D721Med (cell line): ENCODE measurements around the gene STXBP5.
"Not testable (repeated sequence)": the region's sequence is repeated elsewhere in the genome, so short reads cannot be mapped to it uniquely, and the experiment has no call there.

Experiments used
- DNase-seq: peaks from one replicate; pipeline ENCODE4 v3.0.0; 2011; ENCODE audit warnings: low spot score; ENCODE audit not compliant: insufficient read length
- FAIRE-seq: peaks from 2 replicates; lab custom pipeline; 2011; peaks lifted over from hg19 to GRCh38; lab: Jason Lieb, UNC
- TF ChIP-seq, protein P1 (sequence below): IDR thresholded peaks from 2 replicates; pipeline ENCODE4 v1.5.1; 2012; ENCODE audit warnings: mild to moderate bottlenecking, control low read depth; ENCODE audit not compliant: insufficient read depth; ENCODE audit errors: missing control alignments

The STXBP5 gene

DNA sequence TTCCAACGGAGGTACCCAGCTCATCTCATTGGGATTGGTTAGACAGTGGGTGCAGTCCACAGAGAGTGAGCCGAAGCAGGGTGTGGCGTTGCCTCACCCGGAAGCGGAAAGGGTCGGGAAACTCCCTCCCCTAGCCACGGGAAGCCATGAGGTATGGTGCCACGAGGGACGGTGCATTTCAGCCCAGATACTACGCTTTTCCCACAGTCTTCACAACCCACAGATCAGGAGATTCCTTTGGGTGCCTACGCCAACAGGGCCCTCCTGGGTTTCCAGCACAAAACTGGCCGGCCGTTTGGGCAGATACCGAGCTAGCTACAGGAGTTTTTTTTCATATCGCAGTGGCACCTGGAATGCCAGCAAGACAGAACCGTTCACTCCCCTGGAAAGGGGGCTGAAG lies 46.9 kb downstream of the STXBP5 start:
- DNase-seq (no peak), FAIRE-seq (no peak)
- TF ChIP-seq, protein P1, sequence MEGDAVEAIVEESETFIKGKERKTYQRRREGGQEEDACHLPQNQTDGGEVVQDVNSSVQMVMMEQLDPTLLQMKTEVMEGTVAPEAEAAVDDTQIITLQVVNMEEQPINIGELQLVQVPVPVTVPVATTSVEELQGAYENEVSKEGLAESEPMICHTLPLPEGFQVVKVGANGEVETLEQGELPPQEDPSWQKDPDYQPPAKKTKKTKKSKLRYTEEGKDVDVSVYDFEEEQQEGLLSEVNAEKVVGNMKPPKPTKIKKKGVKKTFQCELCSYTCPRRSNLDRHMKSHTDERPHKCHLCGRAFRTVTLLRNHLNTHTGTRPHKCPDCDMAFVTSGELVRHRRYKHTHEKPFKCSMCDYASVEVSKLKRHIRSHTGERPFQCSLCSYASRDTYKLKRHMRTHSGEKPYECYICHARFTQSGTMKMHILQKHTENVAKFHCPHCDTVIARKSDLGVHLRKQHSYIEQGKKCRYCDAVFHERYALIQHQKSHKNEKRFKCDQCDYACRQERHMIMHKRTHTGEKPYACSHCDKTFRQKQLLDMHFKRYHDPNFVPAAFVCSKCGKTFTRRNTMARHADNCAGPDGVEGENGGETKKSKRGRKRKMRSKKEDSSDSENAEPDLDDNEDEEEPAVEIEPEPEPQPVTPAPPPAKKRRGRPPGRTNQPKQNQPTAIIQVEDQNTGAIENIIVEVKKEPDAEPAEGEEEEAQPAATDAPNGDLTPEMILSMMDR: no peak

DNA sequence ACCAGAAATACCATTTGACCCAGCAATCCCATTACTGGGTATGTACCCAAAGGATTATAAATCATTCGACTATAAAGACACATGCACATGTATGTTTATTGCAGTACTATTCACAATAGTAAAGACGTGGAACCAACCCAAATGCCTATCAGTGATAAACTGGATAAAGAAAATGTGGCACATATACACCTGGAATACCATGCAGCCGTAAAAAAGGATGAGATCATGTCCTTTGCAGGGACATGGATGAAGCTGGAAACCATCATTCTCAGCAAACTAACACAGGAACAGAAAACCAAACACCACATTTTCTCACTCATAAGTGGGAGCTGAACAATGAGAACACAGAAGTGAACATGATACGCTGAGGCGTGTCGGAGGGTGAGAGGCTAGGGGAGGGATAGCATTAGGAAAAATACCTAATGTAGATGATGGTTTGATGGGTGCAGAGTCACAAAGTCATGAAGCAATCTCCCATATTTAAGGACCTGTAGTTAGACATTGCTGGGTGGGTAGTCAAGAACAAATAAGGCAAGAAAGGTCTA lies 50.8 kb downstream of the STXBP5 start:
- not testable (repeated sequence) for FAIRE-seq, DNase-seq

DNA sequence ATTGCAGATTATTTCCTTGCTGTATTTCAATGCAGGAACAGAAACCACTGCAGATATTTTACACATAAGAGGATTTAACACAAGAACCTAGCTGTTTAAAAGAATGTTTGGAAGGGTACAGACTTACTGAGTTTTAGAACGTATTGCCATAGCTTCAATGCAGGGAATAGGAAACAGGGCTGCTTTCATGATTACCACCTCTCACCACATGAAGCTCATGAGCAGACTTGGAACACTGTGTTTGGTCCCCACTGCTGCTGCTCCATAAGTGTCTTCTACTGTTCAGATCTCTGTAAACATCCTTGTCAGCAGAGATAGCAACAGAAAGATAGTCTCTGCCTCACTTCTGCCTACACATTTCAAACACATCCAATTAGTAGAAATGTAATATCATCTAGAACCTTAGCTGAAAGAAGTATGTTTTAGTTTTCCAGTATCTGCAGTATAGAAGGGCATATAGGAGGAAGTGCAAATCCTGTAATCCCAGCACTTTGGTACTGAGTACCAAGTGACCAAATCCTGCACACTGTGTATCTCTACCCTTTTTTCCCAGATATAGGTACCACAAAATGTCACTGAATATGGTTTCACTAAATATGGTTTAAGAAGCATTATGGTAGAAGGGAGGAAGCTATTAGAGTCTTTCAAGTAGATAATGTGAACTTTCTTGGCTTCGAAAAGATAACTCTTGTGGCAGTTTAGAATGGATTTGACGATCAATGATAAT lies 51.9 kb downstream of the STXBP5 start:
- no peak for DNase-seq
- TF ChIP-seq, protein P1: no peak
- no peak for FAIRE-seq

DNA sequence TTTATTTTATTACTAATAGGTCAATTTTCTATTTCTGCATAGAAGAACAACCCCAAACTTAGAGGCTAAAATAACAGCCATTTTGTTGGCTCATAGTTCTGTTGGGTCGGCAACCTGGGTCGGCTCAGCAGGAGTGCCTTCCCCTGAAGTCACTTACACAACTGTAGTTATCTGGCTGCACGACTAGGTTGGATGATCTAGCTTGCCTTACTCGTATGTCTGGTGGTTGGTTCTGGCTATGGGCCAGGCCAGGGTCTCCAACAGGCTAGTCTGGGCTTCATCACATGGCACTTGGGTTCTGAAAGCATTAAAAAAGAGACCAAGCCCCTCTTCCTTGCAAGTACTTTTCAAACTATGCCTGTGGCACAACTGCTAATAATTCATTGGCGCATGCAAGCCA lies 53.5 kb downstream of the STXBP5 start:
- FAIRE-seq (no peak), DNase-seq (no peak)
- TF ChIP-seq, protein P1: no peak

DNA sequence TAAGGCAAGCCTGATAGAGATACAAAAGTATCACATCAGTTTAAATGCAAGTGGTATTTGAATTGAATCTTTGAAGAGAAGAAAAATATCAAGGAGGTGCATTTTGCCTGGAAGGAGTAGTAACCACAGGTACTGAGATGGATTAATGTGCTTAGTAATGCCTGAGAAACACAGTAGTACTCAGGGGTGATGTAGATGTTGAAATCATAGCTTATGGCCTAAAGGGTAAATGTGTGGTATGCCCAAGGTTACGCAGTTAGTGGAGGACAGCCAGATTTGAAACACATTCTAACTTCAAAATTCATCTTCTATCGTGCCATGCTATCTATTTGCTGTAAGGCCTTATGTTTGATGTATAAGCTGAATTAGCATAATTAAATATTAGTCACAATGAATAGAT lies 55.9 kb downstream of the STXBP5 start:
- TF ChIP-seq, protein P1: no peak
- DNase-seq (no peak), FAIRE-seq (peak; percentile 46)

DNA sequence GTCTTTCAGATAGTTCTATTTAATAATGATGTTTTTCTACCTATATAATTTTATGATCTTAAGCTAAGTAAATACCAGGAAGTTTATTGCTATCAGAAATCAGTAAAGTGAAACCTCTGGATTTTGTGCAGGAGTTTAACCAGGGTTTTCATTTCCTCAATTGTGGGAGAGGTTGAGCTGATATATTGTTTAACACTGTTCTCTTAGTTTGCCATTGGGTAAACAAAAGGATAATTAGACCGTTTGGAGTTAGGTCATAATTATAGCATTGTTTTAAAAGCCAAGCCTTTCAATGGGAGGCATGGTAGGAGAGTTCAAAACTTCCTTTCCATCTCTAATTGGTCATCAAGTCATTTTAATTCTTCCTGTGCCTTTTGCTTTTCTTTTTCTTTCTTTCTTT lies 58.7 kb downstream of the STXBP5 start:
- TF ChIP-seq, protein P1: no peak
- DNase-seq: no peak
- peak; percentile 21 for FAIRE-seq

DNA sequence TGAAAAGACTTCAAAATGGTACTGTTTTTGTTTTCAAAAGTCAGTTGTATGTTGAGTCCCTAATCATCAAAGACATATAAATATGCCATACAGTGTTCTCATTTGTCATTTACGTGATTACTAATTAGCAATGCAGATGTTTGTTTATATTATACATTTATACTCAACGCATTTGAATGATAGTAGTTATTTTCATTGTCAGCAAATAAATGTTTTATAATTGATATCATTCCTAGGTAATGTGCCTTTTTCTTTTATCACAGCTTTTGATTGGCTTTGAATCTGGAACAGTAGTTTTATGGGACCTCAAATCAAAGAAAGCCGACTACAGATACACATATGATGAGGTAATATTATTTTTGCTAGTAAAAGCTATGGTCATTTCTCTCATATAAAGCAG lies 62.6 kb downstream of the STXBP5 start:
- FAIRE-seq (no peak), DNase-seq (no peak)
- TF ChIP-seq, protein P1: no peak
